GM18508 (cell line): ENCODE results near the gene HIVEP3.

Source experiments
- ATAC-seq: cut with Tn5 transposase; IDR thresholded peaks from one replicate; pipeline ENCODE4 v1.9.1; 2021; ENCODE audit warnings: moderate number of reproducible peaks; ENCODE audit not compliant: insufficient read depth, unreplicated experiment

Gene HIVEP3

GRCh38 chr1:41822866-41823265, 95.9 kb downstream of the HIVEP3 start:
- ATAC-seq: no peak

GRCh38 chr1:41819843-41820242, 98.9 kb downstream of the HIVEP3 start:
- no peak for ATAC-seq

DNA sequence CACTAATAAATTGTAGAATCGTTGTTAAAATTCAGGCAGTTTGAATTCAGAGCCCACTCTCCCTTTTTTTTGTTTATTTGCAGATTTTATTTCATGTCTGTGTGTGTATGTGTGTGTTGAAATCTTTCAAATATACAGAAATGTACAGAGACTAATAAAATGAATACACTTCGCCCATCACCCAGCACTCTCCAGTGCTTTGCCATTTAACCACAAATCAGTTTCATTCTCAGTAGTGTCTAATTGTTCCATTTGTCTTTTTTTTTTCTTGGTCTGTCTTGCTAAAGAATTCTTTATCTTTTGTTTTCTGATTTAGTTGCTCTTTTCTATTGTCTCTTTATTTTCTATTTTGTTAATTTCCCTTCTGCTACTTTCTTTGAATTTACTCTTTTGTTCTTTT, 99.7 kb downstream of the HIVEP3 start:
- no peak for ATAC-seq

- no peak for ATAC-seq
These were observed 102.7 kb downstream of the HIVEP3 start for GRCh38 chr1:41816061-41816460.

DNA sequence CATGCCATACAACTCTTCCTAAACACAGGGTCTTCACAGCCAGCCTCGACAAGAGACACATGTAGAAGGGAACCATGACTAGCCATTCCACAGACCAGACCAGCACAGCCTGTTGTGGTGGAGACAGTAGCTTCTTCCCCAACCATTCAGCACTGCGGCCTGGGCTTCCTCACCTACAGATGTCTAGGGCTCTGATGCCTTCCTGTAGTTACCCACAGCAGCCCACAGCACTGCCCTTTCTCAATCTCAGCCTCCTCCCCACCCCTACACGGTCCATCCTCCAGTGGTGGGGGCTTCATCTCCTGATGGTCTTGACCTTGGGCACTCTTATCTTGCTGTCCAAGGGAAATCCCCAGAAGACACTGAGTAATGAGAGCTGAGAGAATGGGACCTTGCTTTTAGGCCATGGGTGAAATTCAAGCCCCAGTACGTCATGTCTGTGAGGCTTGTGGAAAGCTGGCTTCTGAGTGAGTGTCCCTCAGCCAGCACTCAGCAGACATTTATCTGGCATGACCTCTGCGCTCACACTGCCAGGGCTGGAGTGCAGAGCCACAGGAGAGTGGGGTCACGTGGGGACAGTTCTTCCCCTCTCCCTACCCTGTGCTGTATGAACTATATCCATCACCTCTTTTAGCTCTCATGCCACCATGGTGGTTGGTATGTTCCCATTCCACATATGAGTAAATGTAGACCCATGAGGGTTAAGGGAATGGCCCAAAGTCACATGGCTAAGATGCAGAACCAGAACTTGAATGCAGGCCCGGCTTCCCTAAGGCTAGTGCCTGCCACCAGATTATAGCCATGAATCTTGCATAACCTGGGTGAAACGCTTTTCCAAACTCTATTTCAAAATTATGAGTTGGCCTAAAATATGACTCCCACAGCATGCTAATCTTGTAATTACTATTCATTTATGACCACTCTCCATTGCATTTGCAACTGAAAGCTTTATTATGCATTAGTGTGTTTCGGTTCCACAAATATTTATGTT, 104.7 kb downstream of the HIVEP3 start:
- no peak for ATAC-seq

GRCh38 chr1:41813226-41813625, 105.5 kb downstream of the HIVEP3 start:
- no peak for ATAC-seq

DNA sequence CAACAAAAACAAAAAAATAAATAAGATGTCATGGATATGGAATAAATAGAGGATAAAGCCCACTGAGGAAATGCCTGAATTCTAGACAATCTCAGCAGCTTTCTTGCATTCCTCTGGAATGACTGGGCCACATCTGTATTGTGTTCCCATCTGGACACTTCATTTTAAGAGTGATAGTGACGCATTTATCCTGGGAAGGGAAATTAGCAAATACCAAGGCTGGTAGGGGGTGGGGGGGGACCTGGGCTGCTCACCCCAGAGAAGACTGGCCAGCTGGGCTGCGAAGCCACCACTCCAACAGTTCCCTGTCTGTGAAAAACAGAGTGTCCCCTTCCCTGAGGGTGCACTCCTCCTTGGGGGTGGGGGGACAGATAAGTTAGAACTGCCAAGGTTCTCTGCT, 106.3 kb downstream of the HIVEP3 start:
- ATAC-seq: no peak

- no peak for ATAC-seq
These were observed 106.7 kb downstream of the HIVEP3 start for GRCh38 chr1:41812051-41812450.

- ATAC-seq: no peak
These were observed 107.5 kb downstream of the HIVEP3 start for GRCh38 chr1:41811051-41811795.

GRCh38 chr1:41810446-41810845, 108.3 kb downstream of the HIVEP3 start:
- no peak for ATAC-seq

- ATAC-seq: no peak
These were observed 109.0 kb downstream of the HIVEP3 start for GRCh38 chr1:41809692-41810091.

- ATAC-seq: no peak
These were observed 111.3 kb downstream of the HIVEP3 start for GRCh38 chr1:41807390-41807789.

- ATAC-seq: no peak
These were observed 112.1 kb downstream of the HIVEP3 start for GRCh38 chr1:41806472-41807155.

- ATAC-seq: no peak
These were observed 112.8 kb downstream of the HIVEP3 start for GRCh38 chr1:41805771-41806471.

DNA sequence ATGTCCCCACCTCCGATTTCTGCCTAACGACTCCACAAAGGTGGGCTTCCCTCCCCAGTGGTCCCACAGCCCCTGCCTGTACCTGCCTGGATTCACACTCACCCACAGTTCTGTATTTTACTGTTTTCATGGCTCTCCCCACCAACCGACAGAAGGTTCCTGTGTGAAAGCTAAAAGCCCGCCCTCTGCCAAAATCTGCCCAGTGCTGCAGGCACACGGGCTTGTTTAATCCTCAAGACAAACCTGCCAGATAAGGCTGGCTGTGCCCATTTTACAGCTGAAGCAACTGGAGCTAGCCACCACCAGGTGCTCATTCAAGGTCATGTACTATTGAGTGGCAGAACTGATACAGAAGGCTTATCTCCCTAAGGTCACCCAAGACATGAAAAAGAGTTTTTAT, 114.5 kb downstream of the HIVEP3 start:
- no peak for ATAC-seq

- ATAC-seq: no peak
These were observed 115.1 kb downstream of the HIVEP3 start for GRCh38 chr1:41803656-41804055.

- no peak for ATAC-seq
These were observed 115.9 kb downstream of the HIVEP3 start for GRCh38 chr1:41802532-41803501.

DNA sequence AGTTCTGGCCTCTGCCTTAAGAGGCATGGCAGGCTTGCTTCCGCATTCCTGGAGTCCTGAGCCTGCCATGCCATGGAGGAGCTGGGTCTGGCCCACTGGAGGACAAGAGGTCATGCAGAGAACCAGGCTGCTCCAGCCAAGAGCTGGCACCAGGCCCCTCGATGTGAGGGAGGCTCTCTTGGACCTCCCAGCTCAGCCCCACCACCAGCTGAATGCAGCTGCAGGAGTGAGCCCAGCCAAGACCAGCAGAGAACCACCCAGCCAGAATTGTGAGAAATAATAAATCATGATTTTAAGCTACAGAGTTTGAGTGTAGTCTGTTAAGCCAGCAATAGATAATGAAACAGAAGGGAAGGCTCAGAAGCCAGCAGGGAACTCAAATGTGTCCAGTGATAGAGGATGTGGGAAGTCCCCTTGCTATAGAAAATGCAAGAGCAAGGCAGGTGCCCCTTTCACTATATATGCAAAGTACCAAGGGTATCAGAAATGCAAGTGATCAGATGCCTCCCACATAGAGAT, 118.4 kb downstream of the HIVEP3 start:
- no peak for ATAC-seq

DNA sequence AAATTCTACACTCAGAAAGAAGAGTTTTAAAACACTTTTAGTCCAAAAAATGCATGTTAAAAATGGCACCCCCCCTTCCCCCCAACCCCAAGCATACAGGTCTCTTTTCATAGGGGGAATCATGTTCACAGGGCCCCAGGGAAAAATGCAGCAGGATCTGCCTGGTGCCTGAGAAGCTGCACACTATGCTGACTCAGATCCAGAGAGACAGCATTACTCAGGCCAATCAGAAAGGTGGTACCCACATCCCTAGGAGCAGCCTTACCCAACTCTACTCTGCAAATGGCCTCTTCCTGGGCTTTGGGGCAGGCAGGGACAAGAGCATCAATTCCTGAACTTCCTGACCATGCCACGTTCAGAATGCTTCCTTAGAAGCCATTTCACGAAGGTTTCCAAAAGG, 119.0 kb downstream of the HIVEP3 start:
- ATAC-seq: no peak
